HCT116 (cell line): Measurements from ENCODE around the gene WNT2.

Experiments
- CTCF ChIP-seq, 3 experiments: fragments of 200-600 bp in 1 of 3; sonication (generic) in 1 of 3; IDR thresholded peaks in 2 of 3; conservative IDR thresholded peaks in 1 of 3; 2 replicates each; pipeline ENCODE4 v1.5.1; 2012 to 2017; ENCODE audit warnings: low read depth in 2 of 3, low read length in 2 of 3, antibody characterized with exemption in 1 of 3, borderline replicate concordance in 1 of 3, control low read depth in 1 of 3, mild to moderate bottlenecking in 1 of 3, mixed read lengths in 1 of 3, mixed run types in 1 of 3, moderate library complexity in 1 of 3; ENCODE audit not compliant: insufficient read depth in 1 of 3
- MAX ChIP-seq: IDR thresholded peaks from 2 replicates; pipeline ENCODE4 v1.6.1; 2012
- POLR2A ChIP-seq: IDR thresholded peaks from 2 replicates; pipeline ENCODE4 v1.7.0; 2011; ENCODE audit warnings: borderline replicate concordance; ENCODE audit not compliant: insufficient read depth, insufficient read length; ENCODE audit errors: extremely low read depth
- RAD21 ChIP-seq: IDR thresholded peaks from 2 replicates; pipeline ENCODE4 v1.6.1; 2012; ENCODE audit warnings: low read depth, mild to moderate bottlenecking
- REST ChIP-seq: IDR thresholded peaks from 2 replicates; pipeline ENCODE4 v1.6.1; 2012; ENCODE audit warnings: low read depth
- SP1 ChIP-seq: IDR thresholded peaks from 2 replicates; pipeline ENCODE4 v1.6.1; 2012; ENCODE audit warnings: low read depth
- SRF ChIP-seq: IDR thresholded peaks from 2 replicates; pipeline ENCODE4 v1.6.1; 2012; ENCODE audit warnings: low read depth
- TCF7L2 ChIP-seq: IDR thresholded peaks from 2 replicates; pipeline ENCODE4 v1.7.0; 2011; ENCODE audit warnings: borderline replicate concordance, inconsistent platforms; ENCODE audit not compliant: insufficient read depth, insufficient read length; ENCODE audit errors: extremely low read depth
- YY1 ChIP-seq: IDR thresholded peaks from 2 replicates; pipeline ENCODE4 v1.6.1; 2011; ENCODE audit warnings: low read length, low read depth, moderate library complexity, mild to moderate bottlenecking; ENCODE audit not compliant: insufficient replicate concordance; ENCODE audit errors: extremely low read depth
- ZNF274 ChIP-seq: fragments of 200-500 bp; sonication (Bioruptor generic); IDR thresholded peaks from 2 replicates; pipeline ENCODE4 v1.6.1; 2014; ENCODE audit warnings: mild to moderate bottlenecking, low read depth, low read length, inconsistent platforms

GRCh38 chr7:117279203-117279602 lies 43.7 kb downstream of the WNT2 start:
- no peak for TF ChIP-seq SP1
- TF ChIP-seq RAD21 = no peak
- TF ChIP-seq CTCF (IDR thresholded peaks at IDR 0.05 in 2 of 3, conservative IDR thresholded peaks at IDR 0.05 in 1 of 3; ENCODE audit: borderline replicate concordance in 1 of 3, insufficient read depth in 1 of 3, low read depth in 2 of 3, low read length in 2 of 3) = no peak
- no peak for TF ChIP-seq TCF7L2
- TF ChIP-seq POLR2A = no peak
- no peak for TF ChIP-seq YY1
- no peak for TF ChIP-seq MAX
- TF ChIP-seq ZNF274 = no peak
- TF ChIP-seq REST = no peak
- no peak for TF ChIP-seq SRF
